CD14-positive monocyte (primary cell): ENCODE results near the gene ROBO1. TPM values are rescaled to one million over a fixed set of nuclear protein-coding genes. Genes with fewer than 3 reads are reported as not detected.
"Not testable (repeated sequence)": the region's sequence is repeated elsewhere in the genome, so short reads cannot be mapped to it uniquely, and the experiment has no call there.

Experiments used
- DNase-seq, 3 donors: peaks; one replicate each; pipeline ENCODE4 v3.0.0-alpha.2; 2011 to 2022
- H2AFZ ChIP-seq: 2 replicates; pipeline ENCODE4 v1.6.0; 2012; ENCODE audit warnings: mild to moderate bottlenecking, low read depth, low read length, inconsistent platforms; ENCODE audit not compliant: insufficient read depth, poor library complexity, severe bottlenecking
- H3K27ac ChIP-seq, 2 donors: 1 replicate in 1 of 2; 2 replicates in 1 of 2; pipeline ENCODE4 v1.5.1; 2012 to 2013; ENCODE audit warnings: low read length in 2 of 2, control low read depth in 1 of 2, inconsistent platforms in 1 of 2, low read depth in 1 of 2, mild to moderate bottlenecking in 1 of 2
- H3K27me3 ChIP-seq, 2 donors: one replicate each; pipeline versions ENCODE4 v1.6.0 to v1.6.1; 2011 to 2013; ENCODE audit warnings: low read length in 2 of 2; ENCODE audit not compliant: control insufficient read depth in 2 of 2, insufficient read depth in 2 of 2
- H3K36me3 ChIP-seq, 2 donors: replicated peaks in 1 of 2; 1 replicate in 1 of 2; 2 replicates in 1 of 2; pipeline versions ENCODE4 v1.5.1 to v1.6.1; 2012 to 2013; ENCODE audit warnings: low read length in 2 of 2, control low read depth in 1 of 2, inconsistent platforms in 1 of 2, mild to moderate bottlenecking in 1 of 2; ENCODE audit not compliant: insufficient read depth in 2 of 2, control insufficient read depth in 1 of 2
- H3K4me1 ChIP-seq, 2 donors: 1 replicate in 1 of 2; 2 replicates in 1 of 2; pipeline versions ENCODE4 v1.5.1 to v1.6.1; 2012 to 2013; ENCODE audit warnings: low read length in 2 of 2, control low read depth in 1 of 2, inconsistent platforms in 1 of 2, mild to moderate bottlenecking in 1 of 2, moderate library complexity in 1 of 2; ENCODE audit not compliant: insufficient read depth in 2 of 2, control insufficient read depth in 1 of 2
- H3K4me2 ChIP-seq: replicated peaks from 2 replicates; pipeline ENCODE3; 2012; ENCODE audit warnings: low read length, moderate library complexity, mild to moderate bottlenecking; ENCODE audit not compliant: poor library complexity, severe bottlenecking; ENCODE audit errors: extremely low read depth
- H3K4me3 ChIP-seq, 3 experiments: fragments of 200-600 bp in 1 of 3; sonication (generic) in 1 of 3; replicated peaks in 1 of 3; 1 replicate in 2 of 3; 2 replicates in 1 of 3; pipeline ENCODE4 v1.5.1; 2011 to 2013; ENCODE audit warnings: low read length in 3 of 3, mild to moderate bottlenecking in 3 of 3, control low read depth in 2 of 3, low read depth in 2 of 3, inconsistent platforms in 1 of 3, moderate library complexity in 1 of 3
- H3K79me2 ChIP-seq: 2 replicates; pipeline ENCODE4 v1.6.0; 2012; ENCODE audit warnings: mild to moderate bottlenecking, control low read depth, inconsistent platforms, low read length, moderate library complexity; ENCODE audit not compliant: insufficient read depth
- H3K9ac ChIP-seq: 2 replicates; pipeline ENCODE4 v1.6.0; 2017; ENCODE audit warnings: low read length, mild to moderate bottlenecking; ENCODE audit not compliant: insufficient read depth, poor library complexity, severe bottlenecking
- H3K9me3 ChIP-seq, 2 donors: replicated peaks in 1 of 2; 1 replicate in 1 of 2; 2 replicates in 1 of 2; pipeline versions ENCODE4 v1.5.1 to v1.6.1; 2012 to 2013; ENCODE audit warnings: low read length in 2 of 2, control low read depth in 1 of 2; ENCODE audit not compliant: control insufficient read depth in 1 of 2, insufficient read depth in 1 of 2
- H4K20me1 ChIP-seq: 2 replicates; pipeline ENCODE4 v1.6.0; 2012; ENCODE audit warnings: mild to moderate bottlenecking, low read length, control low read depth, moderate library complexity; ENCODE audit not compliant: insufficient read depth
- H3K27ac Mint-ChIP-seq, 7 donors: one replicate each; pipeline ENCODE4 v1.8.0; 2020; ENCODE audit warnings: mild to moderate bottlenecking in 7 of 7, mixed read lengths in 7 of 7, moderate library complexity in 6 of 7, inconsistent platforms in 2 of 7
- H3K27me3 Mint-ChIP-seq, 3 donors: one replicate each; pipeline ENCODE4 v1.8.0; 2021 to 2022; ENCODE audit warnings: low read depth in 3 of 3, mild to moderate bottlenecking in 3 of 3, mixed read lengths in 3 of 3, moderate library complexity in 3 of 3, inconsistent platforms in 1 of 3
- H3K36me3 Mint-ChIP-seq, 2 donors: one replicate each; pipeline ENCODE4 v1.8.0; 2020; ENCODE audit warnings: mixed read lengths in 2 of 2, inconsistent platforms in 1 of 2, mild to moderate bottlenecking in 1 of 2
- H3K4me1 Mint-ChIP-seq: one replicate; pipeline ENCODE4 v1.8.0; 2020; ENCODE audit warnings: mild to moderate bottlenecking, mixed read lengths
- H3K4me3 Mint-ChIP-seq, 2 donors: one replicate each; pipeline ENCODE4 v1.8.0; 2020; ENCODE audit warnings: mild to moderate bottlenecking in 2 of 2, mixed read lengths in 2 of 2, moderate library complexity in 1 of 2
- H3K9me3 Mint-ChIP-seq, 7 donors: one replicate each; pipeline ENCODE4 v1.8.0; 2020 to 2022; ENCODE audit warnings: mixed read lengths in 7 of 7, mild to moderate bottlenecking in 6 of 7, moderate library complexity in 6 of 7, inconsistent platforms in 2 of 7
- WGBS: methylation state at CpG from one replicate; pipeline ENCODE4 v1.1.5; 2013; ENCODE audit warnings: missing lambda C conversion rate; ENCODE audit not compliant: insufficient coverage; 5-methylcytosine and 5-hydroxymethylcytosine counted together
- intact Hi-C, 2 donors: fragments of 100-400 bp; cut with micrococcal nuclease; formaldehyde crosslinking; loops; one replicate each; pipeline versions ENCODE4 v1.15.0 to v1.15.1; 2023
- polyA plus RNA-seq, 3 donors: library from polyadenylated mRNA; depleted of rRNA in 1 of 3; unstranded in 2 of 3; stranded (reverse) in 1 of 3; fragments of 300-500 nt in 2 of 3; fragments of >200 nt in 1 of 3; fragmentation: Illumina TruSeq in 2 of 3; gene quantifications; 1 replicate in 2 of 3; 2 replicates in 1 of 3; pipeline ENCODE4 v1.2.3, GENCODE V29; 2012 to 2021
- TF ChIP-seq, protein P1 (sequence below): fragments of 200-600 bp; IDR thresholded peaks from one replicate; pipeline ENCODE4 v1.8.0; 2022; ENCODE audit warnings: antibody characterized with exemption, mild to moderate bottlenecking

Gene ROBO1
- polyA plus RNA-seq, 3 donors, result 0.09 to 0.10 TPM; not detected in 1

DNA sequence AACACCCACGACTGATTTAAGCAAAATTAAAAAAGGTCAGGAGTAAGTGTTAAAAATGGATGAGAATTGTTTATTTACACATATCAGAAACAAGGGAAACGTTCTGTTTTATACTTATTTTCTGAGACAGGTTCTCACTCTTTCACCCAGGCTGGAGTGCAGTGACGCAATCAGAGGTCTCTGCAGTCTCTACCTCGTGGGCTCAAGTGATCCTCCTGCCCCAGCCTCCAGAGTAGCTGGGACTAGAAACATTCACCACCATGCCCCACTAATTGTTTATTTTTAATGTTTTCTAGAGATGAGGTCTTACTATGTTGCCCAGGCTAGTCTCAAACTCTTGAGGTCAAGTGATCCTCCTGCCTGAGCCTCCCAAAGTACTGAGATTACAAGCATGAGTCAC, 1080.3 kb downstream of the ROBO1 start:
- TF ChIP-seq, protein P1, sequence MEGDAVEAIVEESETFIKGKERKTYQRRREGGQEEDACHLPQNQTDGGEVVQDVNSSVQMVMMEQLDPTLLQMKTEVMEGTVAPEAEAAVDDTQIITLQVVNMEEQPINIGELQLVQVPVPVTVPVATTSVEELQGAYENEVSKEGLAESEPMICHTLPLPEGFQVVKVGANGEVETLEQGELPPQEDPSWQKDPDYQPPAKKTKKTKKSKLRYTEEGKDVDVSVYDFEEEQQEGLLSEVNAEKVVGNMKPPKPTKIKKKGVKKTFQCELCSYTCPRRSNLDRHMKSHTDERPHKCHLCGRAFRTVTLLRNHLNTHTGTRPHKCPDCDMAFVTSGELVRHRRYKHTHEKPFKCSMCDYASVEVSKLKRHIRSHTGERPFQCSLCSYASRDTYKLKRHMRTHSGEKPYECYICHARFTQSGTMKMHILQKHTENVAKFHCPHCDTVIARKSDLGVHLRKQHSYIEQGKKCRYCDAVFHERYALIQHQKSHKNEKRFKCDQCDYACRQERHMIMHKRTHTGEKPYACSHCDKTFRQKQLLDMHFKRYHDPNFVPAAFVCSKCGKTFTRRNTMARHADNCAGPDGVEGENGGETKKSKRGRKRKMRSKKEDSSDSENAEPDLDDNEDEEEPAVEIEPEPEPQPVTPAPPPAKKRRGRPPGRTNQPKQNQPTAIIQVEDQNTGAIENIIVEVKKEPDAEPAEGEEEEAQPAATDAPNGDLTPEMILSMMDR, result no peak
- H3K4me2 ChIP-seq, result no peak overlapping the region
- H2AFZ ChIP-seq, result no peak overlapping the region
- Mint-ChIP-seq H3K27ac (no peak overlapping the region), H3K9me3 (peaks cover 0 to 2% (median 0%) of the 10 kb centered on the region in 7 donors), H3K4me1 (no peaks in the 10 kb centered on the region), H3K27me3 (no peaks in the 10 kb centered on the region), H3K4me3 (no peak overlapping the region), H3K36me3 (no peaks in the 10 kb centered on the region)
- no peak for DNase-seq
- no peak overlapping the region for H3K9ac ChIP-seq
- no peaks in the 10 kb centered on the region for H3K9me3 ChIP-seq
- no peaks in the 10 kb centered on the region for H3K27me3 ChIP-seq
- no peaks in the 10 kb centered on the region for H4K20me1 ChIP-seq
- WGBS, result no CpG with 5 or more reads among the region's 4 CpGs
- H3K4me1 ChIP-seq, result no peaks in the 10 kb centered on the region
- no peak overlapping the region for H3K27ac ChIP-seq
- intact Hi-C loops, result no loop called here
- H3K79me2 ChIP-seq, result no peaks in the 10 kb centered on the region
- no peak overlapping the region for H3K4me3 ChIP-seq
- H3K36me3 ChIP-seq, result no peaks in the 10 kb centered on the region

DNA sequence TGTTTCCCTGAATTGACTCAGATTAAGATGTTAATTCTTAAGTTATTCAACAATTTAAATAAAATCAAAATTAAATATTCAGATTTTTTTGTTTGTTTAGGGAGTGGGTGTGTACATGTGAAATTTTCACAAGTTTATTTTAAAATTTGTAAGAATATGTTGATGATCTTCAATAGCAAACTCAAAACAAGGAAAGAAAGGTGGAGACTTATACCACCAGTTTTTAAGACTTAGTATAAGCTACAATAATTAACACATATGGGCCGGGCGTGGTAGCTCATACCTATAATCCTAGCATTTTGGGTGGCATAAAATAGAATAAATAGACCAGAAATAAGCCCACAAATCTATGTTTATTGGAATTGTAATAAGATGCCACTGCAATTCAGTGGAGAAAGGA, 1084.5 kb downstream of the ROBO1 start:
- Histone ChIP-seq H3K9me3 (no peaks in the 10 kb centered on the region), H4K20me1 (no peaks in the 10 kb centered on the region), H3K9ac (no peak overlapping the region), H2AFZ (no peak overlapping the region), H3K36me3 (no peaks in the 10 kb centered on the region), H3K4me3 (no peak overlapping the region), H3K27ac (no peak overlapping the region), H3K4me1 (no peaks in the 10 kb centered on the region), H3K27me3 (no peaks in the 10 kb centered on the region), H3K4me2 (no peak overlapping the region), H3K79me2 (no peaks in the 10 kb centered on the region)
- no peaks in the 10 kb centered on the region for H3K27me3 Mint-ChIP-seq
- H3K27ac Mint-ChIP-seq, result no peak overlapping the region
- no peaks in the 10 kb centered on the region for H3K36me3 Mint-ChIP-seq
- DNase-seq, result no peak
- H3K9me3 Mint-ChIP-seq, result peaks cover 0 to 5% (median 2%) of the 10 kb centered on the region in 7 donors
- intact Hi-C loops, result no loop called here
- no peaks in the 10 kb centered on the region for H3K4me1 Mint-ChIP-seq
- TF ChIP-seq, protein P1, result no peak
- WGBS, result no CpG with 5 or more reads among the region's 2 CpGs
- H3K4me3 Mint-ChIP-seq, result no peak overlapping the region

DNA sequence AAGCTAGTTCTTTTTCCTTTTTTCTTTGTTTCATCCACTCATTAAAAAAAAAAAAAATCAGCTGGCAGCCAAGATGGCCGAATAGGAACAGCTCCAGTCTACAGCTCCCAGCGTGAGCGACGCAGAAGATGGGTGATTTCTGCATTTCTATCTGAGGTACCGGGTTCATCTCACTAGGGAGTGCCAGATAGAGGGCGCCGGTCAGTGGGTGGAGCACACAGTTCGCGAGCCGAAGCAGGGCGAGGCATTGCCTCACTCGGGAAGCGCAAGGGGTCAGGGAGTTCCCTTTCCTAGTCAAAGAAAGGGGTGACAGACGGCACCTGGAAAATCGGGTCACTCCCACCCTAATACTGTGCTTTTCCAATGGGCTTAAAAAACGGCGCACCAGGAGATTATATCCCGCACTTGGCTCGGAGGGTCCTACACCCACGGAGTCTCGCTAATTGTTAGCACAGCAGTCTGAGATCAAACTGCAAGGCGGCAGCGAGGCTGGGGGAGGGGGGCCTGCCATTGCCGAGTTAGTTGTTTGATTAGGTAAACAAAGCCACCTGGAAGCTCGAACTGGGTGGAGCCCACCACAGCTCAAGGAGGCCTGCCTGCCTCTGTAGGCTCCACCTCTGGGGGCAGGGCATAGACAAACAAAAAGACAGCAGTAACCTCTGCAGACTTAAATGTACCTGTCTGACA, 1092.5 kb downstream of the ROBO1 start:
- H2AFZ ChIP-seq, H3K27me3 Mint-ChIP-seq, H3K4me1 ChIP-seq, intact Hi-C loops, H4K20me1 ChIP-seq, H3K27me3 ChIP-seq, H3K4me1 Mint-ChIP-seq, H3K4me3 Mint-ChIP-seq, H3K79me2 ChIP-seq, H3K4me3 ChIP-seq, H3K9me3 ChIP-seq, DNase-seq, H3K4me2 ChIP-seq, H3K36me3 ChIP-seq, H3K36me3 Mint-ChIP-seq, H3K9ac ChIP-seq, H3K27ac Mint-ChIP-seq, H3K27ac ChIP-seq: not testable (repeated sequence)
- H3K9me3 Mint-ChIP-seq, result peaks cover 0 to 14% (median 3%) of the 10 kb centered on the region in 7 donors
- WGBS, result 92% methylated on average over 14 of the region's 25 CpGs
